GM18499 (cell line): ENCODE results near the gene PRKCA.
A peak's percentile ranks its signal among the peaks of the same experiment; 100 is the strongest.
"Not testable (repeated sequence)": the region's sequence is repeated elsewhere in the genome, so short reads cannot be mapped to it uniquely, and the experiment has no call there.

Source experiments
- ATAC-seq: cut with Tn5 transposase; IDR thresholded peaks from one replicate; pipeline ENCODE4 v1.9.1; 2021; ENCODE audit warnings: moderate number of reproducible peaks; ENCODE audit not compliant: insufficient read depth, unreplicated experiment

Gene PRKCA

GRCh38 chr17:66714046-66715023, 411.9 kb downstream of the PRKCA start:
- no peak for ATAC-seq

GRCh38 chr17:66715076-66715675, 412.8 kb downstream of the PRKCA start:
- ATAC-seq = no peak

GRCh38 chr17:66715745-66716156, 413.3 kb downstream of the PRKCA start:
- ATAC-seq = no peak

- no peak for ATAC-seq
These were observed 414.0 kb downstream of the PRKCA start for GRCh38 chr17:66716236-66717026.

- peak; percentile 57 for ATAC-seq
These were observed 415.2 kb downstream of the PRKCA start for GRCh38 chr17:66717641-66718058.

GRCh38 chr17:66720027-66720426, 417.6 kb downstream of the PRKCA start:
- no peak for ATAC-seq

GRCh38 chr17:66720567-66720966, 418.2 kb downstream of the PRKCA start:
- no peak for ATAC-seq

- no peak for ATAC-seq
These were observed 419.9 kb downstream of the PRKCA start for GRCh38 chr17:66722341-66722740.

GRCh38 chr17:66724581-66725341, 422.3 kb downstream of the PRKCA start:
- no peak for ATAC-seq

- not testable (repeated sequence) for ATAC-seq
These were observed 423.0 kb downstream of the PRKCA start for GRCh38 chr17:66725438-66725837.

- no peak for ATAC-seq
These were observed 423.5 kb downstream of the PRKCA start for GRCh38 chr17:66725956-66726355.

GRCh38 chr17:66726371-66726770, 424.0 kb downstream of the PRKCA start:
- no peak for ATAC-seq

GRCh38 chr17:66726846-66727245, 424.4 kb downstream of the PRKCA start:
- ATAC-seq = no peak

- no peak for ATAC-seq
These were observed 425.5 kb downstream of the PRKCA start for GRCh38 chr17:66727634-66728570.

GRCh38 chr17:66730461-66730923, 428.1 kb downstream of the PRKCA start:
- no peak for ATAC-seq

GRCh38 chr17:66733759-66734158, 431.3 kb downstream of the PRKCA start:
- no peak for ATAC-seq

GRCh38 chr17:66734186-66734943, 432.0 kb downstream of the PRKCA start:
- ATAC-seq = no peak

- no peak for ATAC-seq
These were observed 435.1 kb downstream of the PRKCA start for GRCh38 chr17:66737524-66737923.
